GM06990 (cell line): ENCODE results near the gene KRTAP5-4.
"Not testable (repeated sequence)": the region's sequence is repeated elsewhere in the genome, so short reads cannot be mapped to it uniquely, and the experiment has no call there.

ENCODE experiments used
- DNase-seq: peaks from one replicate; pipeline ENCODE4 v3.0.0-alpha.2; 2011; ENCODE audit not compliant: insufficient read length; ENCODE audit errors: extremely low read depth
- H3K27me3 ChIP-seq: replicated peaks from 2 replicates; pipeline ENCODE4 v1.6.0; 2011; ENCODE audit warnings: low read length; ENCODE audit not compliant: control insufficient read depth, insufficient read depth
- H3K36me3 ChIP-seq: 2 replicates; pipeline ENCODE4 v1.5.1; 2011; ENCODE audit warnings: low read length; ENCODE audit not compliant: control insufficient read depth, insufficient read depth
- H3K4me3 ChIP-seq: replicated peaks from 2 replicates; pipeline ENCODE4 v1.5.1; 2011; ENCODE audit warnings: low read depth, mild to moderate bottlenecking, control low read depth, low read length
- CTCF ChIP-seq: IDR thresholded peaks from 2 replicates; pipeline ENCODE4 v1.5.1; 2011; ENCODE audit warnings: low read length, control low read depth, mild to moderate bottlenecking, inconsistent platforms; ENCODE audit not compliant: insufficient read depth, poor library complexity, severe bottlenecking

The KRTAP5-4 gene

GRCh38 chr11:1604181-1604580 is 17.8 kb downstream of the KRTAP5-4 start:
- no peaks in the 10 kb centered on the region for H3K36me3 ChIP-seq
- H3K27me3 ChIP-seq = no peaks in the 10 kb centered on the region; the same call in none of the 2 replicates
- TF ChIP-seq CTCF = no peak
- no peak overlapping the region for H3K4me3 ChIP-seq
- DNase-seq = no peak

DNA sequence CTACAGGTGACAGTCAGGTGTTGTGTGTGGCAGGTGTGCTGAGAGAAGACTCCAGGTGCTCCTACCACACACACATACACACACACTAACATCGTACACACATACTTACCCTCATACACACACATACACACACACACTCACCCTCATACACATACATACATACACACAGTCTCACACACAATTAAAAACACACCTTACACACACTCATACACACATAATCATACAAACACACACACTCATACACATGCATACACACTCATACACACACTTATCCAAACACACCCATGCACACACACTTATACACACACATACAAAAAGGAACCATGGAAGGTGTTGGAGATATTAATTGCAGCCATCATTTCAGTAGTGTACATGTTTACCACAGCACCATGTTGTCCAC is 18.3 kb downstream of the KRTAP5-4 start:
- Histone ChIP-seq H3K27me3 (no peaks in the 10 kb centered on the region; the same call in none of the 2 replicates), H3K4me3 (no peak overlapping the region), H3K36me3 (no peaks in the 10 kb centered on the region)
- no peak for TF ChIP-seq CTCF
- DNase-seq = no peak

GRCh38 chr11:1601663-1602062 is 20.3 kb downstream of the KRTAP5-4 start:
- H3K4me3 ChIP-seq, H3K27me3 ChIP-seq, DNase-seq, H3K36me3 ChIP-seq: not testable (repeated sequence)

GRCh38 chr11:1600626-1601025 is 21.3 kb downstream of the KRTAP5-4 start:
- Histone ChIP-seq H3K27me3 (no peaks in the 10 kb centered on the region; the same call in 1 of the 2 replicates), H3K4me3 (no peak overlapping the region), H3K36me3 (no peaks in the 10 kb centered on the region)
- DNase-seq = no peak
- TF ChIP-seq CTCF = no peak

GRCh38 chr11:1598816-1599215 is 23.1 kb downstream of the KRTAP5-4 start:
- DNase-seq = no peak
- no peak for TF ChIP-seq CTCF
- Histone ChIP-seq H3K27me3 (no peaks in the 10 kb centered on the region), H3K36me3 (no peaks in the 10 kb centered on the region), H3K4me3 (no peak overlapping the region)

- H3K4me3 ChIP-seq, DNase-seq, H3K36me3 ChIP-seq, H3K27me3 ChIP-seq: not testable (repeated sequence)
Observed at GRCh38 chr11:1598406-1598805, 23.5 kb downstream of the KRTAP5-4 start.

DNA sequence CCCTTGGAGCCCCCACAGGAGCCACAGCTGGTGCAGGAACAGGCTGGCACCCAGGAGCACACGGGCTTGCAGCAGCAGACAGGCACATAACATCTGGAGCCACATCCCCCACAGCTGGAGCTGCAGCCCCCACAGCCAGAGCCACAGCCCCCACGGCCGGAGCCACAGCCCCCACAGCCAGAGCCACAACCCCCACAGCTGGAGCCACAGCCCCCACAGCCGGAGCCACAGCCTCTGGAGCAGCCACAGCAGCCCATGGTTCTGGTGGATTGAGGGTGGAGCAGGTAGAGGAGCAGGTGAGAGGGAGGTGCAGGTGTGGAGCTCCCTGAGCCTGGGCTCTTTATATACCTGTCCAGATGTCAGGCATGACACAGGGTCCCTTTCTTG is 24.0 kb downstream of the KRTAP5-4 start, which contains the start of gene KRTAP5-2:
KRTAP5-2 (minus strand) TSS at position 301 of the 387 bp plus-strand sequence; CDS start at position 257, 44 bp downstream.
- no peak for TF ChIP-seq CTCF

More for the DNA sequence above, 24.0 kb downstream of the KRTAP5-4 start, which contains the start of gene KRTAP5-2:
- no peak for DNase-seq
- Histone ChIP-seq H3K36me3 (no peaks in the 10 kb centered on the region), H3K4me3 (no peak within 1 kb of the TSS), H3K27me3 (no peaks in the 10 kb centered on the region)
